ENCODE results near the gene KRT34. TPM values are rescaled to one million over a fixed set of nuclear protein-coding genes. Genes with fewer than 3 reads are reported as not detected.
"Not testable (repeated sequence)": the region's sequence is repeated elsewhere in the genome, so short reads cannot be mapped to it uniquely, and the experiment has no call there.

KRT34 gene
- total RNA-seq, 1 donor from 2014 or later, result not detected

DNA sequence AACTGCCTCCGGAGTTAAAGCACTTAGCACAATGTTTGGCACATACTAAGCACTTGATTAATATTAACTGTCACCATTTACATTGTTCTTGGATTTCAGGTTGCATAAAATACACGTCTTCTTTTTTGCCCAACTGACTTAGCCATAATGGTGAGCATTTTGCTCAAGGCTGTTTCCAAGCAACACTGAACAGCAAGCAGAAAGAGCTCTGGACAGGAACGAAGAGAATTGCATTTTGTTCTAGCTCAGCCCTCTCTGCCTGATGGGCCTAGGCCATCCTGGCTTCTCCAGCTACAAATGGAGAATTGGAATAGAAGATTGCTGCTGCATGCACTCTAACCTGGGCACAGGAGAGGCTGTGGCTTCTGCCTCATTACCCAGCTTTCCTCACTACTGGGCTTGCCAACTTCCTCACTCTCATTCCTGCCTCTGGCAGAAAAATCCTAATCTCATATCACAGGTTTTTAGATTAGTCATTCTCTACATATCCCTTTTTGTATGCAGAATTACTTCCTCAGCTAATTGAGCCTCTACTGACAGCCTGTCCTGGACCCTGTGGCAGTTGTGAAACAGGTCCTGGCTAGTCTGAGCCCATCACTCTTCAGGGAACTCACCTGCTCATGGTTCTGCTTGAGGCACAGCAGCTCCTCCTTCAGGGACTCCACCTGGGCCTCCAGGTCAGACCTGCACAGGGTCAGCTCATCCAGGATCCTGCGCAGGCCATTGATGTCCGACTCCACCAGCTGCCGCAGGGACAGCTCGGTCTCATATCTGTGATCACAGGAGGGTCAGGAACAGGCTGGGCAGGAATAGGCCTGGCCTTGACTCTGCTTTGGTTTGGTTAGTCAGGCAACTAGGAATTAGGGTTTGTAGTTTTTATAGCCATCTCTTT, 34.0 kb downstream of the KRT34 start:
- no peak overlapping the region for H3K27ac ChIP-seq
- no peak for DNase-seq (ENCODE audit: low spot score in 2 of 2)
- intact Hi-C loops (cut with DNase I), result no loop called here
- TF ChIP-seq, protein P1, sequence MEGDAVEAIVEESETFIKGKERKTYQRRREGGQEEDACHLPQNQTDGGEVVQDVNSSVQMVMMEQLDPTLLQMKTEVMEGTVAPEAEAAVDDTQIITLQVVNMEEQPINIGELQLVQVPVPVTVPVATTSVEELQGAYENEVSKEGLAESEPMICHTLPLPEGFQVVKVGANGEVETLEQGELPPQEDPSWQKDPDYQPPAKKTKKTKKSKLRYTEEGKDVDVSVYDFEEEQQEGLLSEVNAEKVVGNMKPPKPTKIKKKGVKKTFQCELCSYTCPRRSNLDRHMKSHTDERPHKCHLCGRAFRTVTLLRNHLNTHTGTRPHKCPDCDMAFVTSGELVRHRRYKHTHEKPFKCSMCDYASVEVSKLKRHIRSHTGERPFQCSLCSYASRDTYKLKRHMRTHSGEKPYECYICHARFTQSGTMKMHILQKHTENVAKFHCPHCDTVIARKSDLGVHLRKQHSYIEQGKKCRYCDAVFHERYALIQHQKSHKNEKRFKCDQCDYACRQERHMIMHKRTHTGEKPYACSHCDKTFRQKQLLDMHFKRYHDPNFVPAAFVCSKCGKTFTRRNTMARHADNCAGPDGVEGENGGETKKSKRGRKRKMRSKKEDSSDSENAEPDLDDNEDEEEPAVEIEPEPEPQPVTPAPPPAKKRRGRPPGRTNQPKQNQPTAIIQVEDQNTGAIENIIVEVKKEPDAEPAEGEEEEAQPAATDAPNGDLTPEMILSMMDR (IDR thresholded peaks at IDR 0.05), result no peak
- H3K4me3 ChIP-seq, result no peak overlapping the region
- H3K27me3 ChIP-seq, result no peaks in the 10 kb centered on the region
- no peaks in the 10 kb centered on the region for H3K9me3 ChIP-seq
- H3K36me3 ChIP-seq, result no peaks in the 10 kb centered on the region
- H3K4me1 ChIP-seq, result no peaks in the 10 kb centered on the region

DNA sequence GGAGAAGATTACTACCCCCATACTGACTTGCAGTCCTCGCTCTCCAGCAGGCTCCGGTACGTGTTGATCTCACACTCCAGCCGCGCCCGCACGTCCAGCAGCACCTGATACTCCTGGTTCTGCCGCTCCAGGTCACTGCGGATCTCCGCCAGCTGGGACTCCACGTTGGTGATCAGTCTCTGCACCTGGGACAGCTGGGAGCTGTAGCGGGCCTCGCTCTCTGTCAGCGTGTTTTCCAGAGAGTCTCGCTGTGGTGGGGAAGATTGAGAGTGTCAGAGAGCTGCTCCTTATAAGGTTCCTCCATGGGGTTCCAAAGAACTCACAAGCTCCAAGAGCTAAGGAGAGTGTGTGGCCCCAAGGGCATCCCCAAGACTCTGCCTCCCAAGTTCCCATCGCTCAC, 35.7 kb downstream of the KRT34 start:
- H3K4me1 ChIP-seq; H3K36me3 ChIP-seq; DNase-seq (ENCODE audit: low spot score in 2 of 2); H3K9me3 ChIP-seq; intact Hi-C loops (cut with DNase I); H3K4me3 ChIP-seq; H3K27ac ChIP-seq; H3K27me3 ChIP-seq: not testable (repeated sequence)

DNA sequence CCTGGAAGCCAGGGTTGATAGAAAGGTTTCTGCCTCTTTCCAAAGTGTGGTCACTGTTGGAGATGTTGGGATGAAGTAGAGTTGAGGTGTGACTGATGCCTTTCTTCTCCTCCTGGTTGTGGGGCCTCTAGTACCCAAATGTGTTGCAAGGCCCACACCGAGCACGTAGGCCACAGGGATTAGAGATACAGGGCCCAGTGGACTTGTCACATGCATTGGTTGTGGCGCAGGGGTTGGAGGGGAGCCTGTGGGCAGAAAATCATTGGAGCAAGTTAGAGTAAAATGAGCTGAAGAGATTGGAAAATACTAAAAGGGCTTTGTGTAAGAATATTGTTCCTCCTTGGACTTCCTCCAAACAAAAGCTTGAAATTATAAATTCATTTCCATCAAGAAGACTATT, 36.1 kb downstream of the KRT34 start:
- Histone ChIP-seq H3K27ac (no peak overlapping the region), H3K27me3 (no peaks in the 10 kb centered on the region), H3K4me3 (no peak overlapping the region), H3K4me1 (no peaks in the 10 kb centered on the region), H3K36me3 (no peaks in the 10 kb centered on the region), H3K9me3 (no peaks in the 10 kb centered on the region)
- intact Hi-C loops (cut with DNase I), result no loop called here
- DNase-seq (ENCODE audit: low spot score in 2 of 2), result no peak
- TF ChIP-seq, protein P1 (IDR thresholded peaks at IDR 0.05), result no peak

DNA sequence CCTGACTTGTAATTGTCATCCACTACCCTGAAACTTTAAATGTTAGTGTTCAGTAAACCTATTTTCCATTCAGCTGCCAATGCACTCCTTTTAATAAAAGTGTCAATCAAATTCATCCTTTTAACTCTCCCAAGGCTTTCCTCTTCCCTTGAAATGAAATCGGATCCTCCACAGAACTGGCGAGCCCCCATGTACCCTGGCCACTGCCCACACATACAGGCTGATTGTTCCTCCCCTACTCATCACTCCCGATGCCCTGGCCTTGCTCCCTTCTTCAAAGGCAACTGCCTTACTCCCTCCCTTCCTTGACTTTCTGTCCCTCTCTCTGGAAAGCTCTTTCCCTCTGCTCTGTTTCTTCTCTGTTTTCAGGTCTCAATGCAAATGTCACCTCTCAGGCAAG, 39.1 kb downstream of the KRT34 start:
- no peaks in the 10 kb centered on the region for H3K9me3 ChIP-seq
- H3K4me3 ChIP-seq, result no peak overlapping the region

DNA sequence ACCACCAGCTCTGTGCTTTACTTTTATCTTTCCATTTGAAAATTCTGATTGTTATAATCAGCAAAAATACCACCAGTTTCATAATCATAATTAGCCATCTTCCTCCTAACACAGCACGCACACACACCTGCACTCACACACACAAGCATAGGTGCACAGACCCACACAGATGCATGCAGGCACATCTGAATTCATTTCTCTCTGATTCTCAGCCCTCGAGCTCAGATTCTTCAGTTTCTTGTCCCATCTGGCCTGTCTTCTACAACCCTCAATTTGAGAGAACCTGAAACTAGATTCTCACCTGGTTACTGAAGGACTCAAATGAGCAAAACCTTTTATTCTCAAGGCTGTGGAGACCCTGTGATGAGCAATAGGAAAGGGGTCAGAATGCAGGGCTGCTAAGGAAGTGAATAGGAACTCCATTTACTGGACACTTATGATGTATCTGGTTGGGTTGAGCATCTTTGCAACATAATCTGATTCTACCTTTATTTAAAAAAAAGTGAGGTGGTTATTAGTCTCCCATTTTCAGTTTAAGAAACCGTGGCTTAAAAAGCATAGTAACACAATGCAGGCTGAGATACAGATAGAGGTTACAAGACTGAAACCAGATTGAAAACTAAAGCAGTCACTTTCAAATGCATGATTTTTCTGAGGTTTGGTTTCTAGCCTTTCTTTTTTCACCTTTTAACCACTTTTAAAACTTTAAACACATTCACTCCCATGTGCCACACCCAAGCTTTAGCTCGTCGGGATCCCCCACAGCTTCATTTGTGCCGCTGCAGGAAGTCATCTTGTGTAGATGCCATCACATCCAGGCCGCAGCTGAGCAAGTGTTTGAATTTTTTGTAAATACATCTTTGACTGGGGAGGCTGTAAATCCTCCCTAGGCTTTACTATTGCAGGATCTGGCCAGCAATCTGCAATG, 40.9 kb downstream of the KRT34 start:
- Histone ChIP-seq H3K36me3 (no peaks in the 10 kb centered on the region), H3K4me1 (no peaks in the 10 kb centered on the region), H3K27me3 (no peaks in the 10 kb centered on the region), H3K9me3 (no peaks in the 10 kb centered on the region), H3K27ac (no peak overlapping the region), H3K4me3 (no peak overlapping the region)
- DNase-seq (ENCODE audit: low spot score in 2 of 2), result no peak
- intact Hi-C loops (cut with DNase I), result no loop called here
- TF ChIP-seq, protein P1 (IDR thresholded peaks at IDR 0.05), result no peak

More for the DNA sequence above, 39.1 kb downstream of the KRT34 start:
- DNase-seq (ENCODE audit: low spot score in 2 of 2), result no peak
- intact Hi-C loops (cut with DNase I), result no loop called here
- TF ChIP-seq, protein P1 (IDR thresholded peaks at IDR 0.05), result no peak
- H3K36me3 ChIP-seq, result no peaks in the 10 kb centered on the region
- no peaks in the 10 kb centered on the region for H3K4me1 ChIP-seq
- H3K27me3 ChIP-seq, result no peaks in the 10 kb centered on the region
- no peak overlapping the region for H3K27ac ChIP-seq

DNA sequence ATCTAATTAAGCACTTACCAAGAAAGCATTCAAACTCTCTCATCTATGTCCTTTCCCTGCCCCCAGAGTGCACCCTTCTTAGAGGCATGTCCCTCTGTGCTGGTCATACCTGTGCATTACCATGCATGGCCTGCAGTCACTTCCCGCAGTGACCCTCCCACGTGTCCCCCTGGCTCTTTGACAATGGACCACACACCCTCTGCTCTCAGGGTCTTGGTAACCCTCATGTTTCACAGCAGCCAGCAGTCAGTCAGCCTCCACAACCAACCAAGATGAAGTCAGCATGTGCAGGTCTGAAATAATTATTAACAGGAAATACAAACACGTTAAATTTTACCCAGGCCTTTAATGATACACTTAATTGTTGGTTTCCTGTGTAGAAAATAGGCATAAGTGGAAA, 41.6 kb downstream of the KRT34 start:
- no peak overlapping the region for H3K27ac ChIP-seq
- no peaks in the 10 kb centered on the region for H3K27me3 ChIP-seq
- H3K4me3 ChIP-seq, result no peak overlapping the region
- intact Hi-C loops (cut with DNase I), result no loop called here
- no peaks in the 10 kb centered on the region for H3K9me3 ChIP-seq
- H3K36me3 ChIP-seq, result no peaks in the 10 kb centered on the region
- H3K4me1 ChIP-seq, result no peaks in the 10 kb centered on the region
- TF ChIP-seq, protein P1 (IDR thresholded peaks at IDR 0.05), result no peak
- no peak for DNase-seq (ENCODE audit: low spot score in 2 of 2)

Data from ascending aorta (tissue), 2 donors.